HG03280 (cell line): ENCODE results near the gene BABAM2.
"Not testable (repeated sequence)": the region's sequence is repeated elsewhere in the genome, so short reads cannot be mapped to it uniquely, and the experiment has no call there.

Experiments
- ATAC-seq: cut with Tn5 transposase; IDR thresholded peaks from one replicate; pipeline ENCODE4 v1.9.1; 2021; ENCODE audit warnings: mild to moderate bottlenecking, moderate library complexity; ENCODE audit not compliant: unreplicated experiment

The BABAM2 gene

GRCh38 chr2:28320009-28320365 lies 429.5 kb downstream of the BABAM2 start:
- ATAC-seq, result no peak

GRCh38 chr2:28320371-28320770 lies 429.8 kb downstream of the BABAM2 start:
- ATAC-seq, result no peak

GRCh38 chr2:28321426-28321825 lies 430.9 kb downstream of the BABAM2 start:
- ATAC-seq, result no peak

- ATAC-seq, result no peak
Measured at GRCh38 chr2:28322051-28322450, 431.5 kb downstream of the BABAM2 start.

GRCh38 chr2:28322456-28322855 lies 431.9 kb downstream of the BABAM2 start:
- no peak for ATAC-seq

- no peak for ATAC-seq
Measured at GRCh38 chr2:28322981-28323396, 432.5 kb downstream of the BABAM2 start.

GRCh38 chr2:28325173-28325566 lies 434.6 kb downstream of the BABAM2 start:
- no peak for ATAC-seq

- no peak for ATAC-seq
Measured at GRCh38 chr2:28325567-28326468, 435.3 kb downstream of the BABAM2 start.

GRCh38 chr2:28326469-28326805 lies 435.9 kb downstream of the BABAM2 start:
- ATAC-seq, result no peak

GRCh38 chr2:28326881-28327505 lies 436.5 kb downstream of the BABAM2 start:
- no peak for ATAC-seq

- no peak for ATAC-seq
Measured at GRCh38 chr2:28327581-28327955, 437.0 kb downstream of the BABAM2 start.

- no peak for ATAC-seq
Measured at GRCh38 chr2:28327956-28328922, 437.7 kb downstream of the BABAM2 start.

GRCh38 chr2:28329184-28329583 lies 438.7 kb downstream of the BABAM2 start:
- ATAC-seq, result no peak

GRCh38 chr2:28330722-28331121 lies 440.2 kb downstream of the BABAM2 start:
- not testable (repeated sequence) for ATAC-seq

- ATAC-seq, result not testable (repeated sequence)
Measured at GRCh38 chr2:28331797-28332196, 441.3 kb downstream of the BABAM2 start.

- ATAC-seq, result no peak
Measured at GRCh38 chr2:28332696-28333095, 442.2 kb downstream of the BABAM2 start.

- no peak for ATAC-seq
Measured at GRCh38 chr2:28333606-28334526, 443.3 kb downstream of the BABAM2 start.

GRCh38 chr2:28334527-28334894 lies 444.0 kb downstream of the BABAM2 start:
- no peak for ATAC-seq

- ATAC-seq, result not testable (repeated sequence)
Measured at GRCh38 chr2:28335265-28335664, 444.7 kb downstream of the BABAM2 start.

GRCh38 chr2:28335666-28336065 lies 445.1 kb downstream of the BABAM2 start:
- no peak for ATAC-seq
